GM23248 (cell line): ENCODE measurements around the gene DAO. TPM values are rescaled to one million over a fixed set of nuclear protein-coding genes. Genes with fewer than 3 reads are reported as not detected.
A peak's percentile ranks its signal among the peaks of the same experiment; 100 is the strongest.
"Not testable (repeated sequence)": the region's sequence is repeated elsewhere in the genome, so short reads cannot be mapped to it uniquely, and the experiment has no call there.

Experiments
- DNase-seq: peaks from one replicate; pipeline ENCODE4 v3.0.0-alpha.2; 2015
- H2AFZ ChIP-seq: fragments of 200-600 bp; sonication (generic); 2 replicates; pipeline ENCODE4 v1.6.1; 2016; ENCODE audit warnings: antibody characterized with exemption
- H3F3A ChIP-seq: fragments of 200-600 bp; sonication (generic); 2 replicates; pipeline ENCODE4 v1.6.1; 2016; ENCODE audit warnings: mild to moderate bottlenecking, antibody characterized with exemption, mixed run types; ENCODE audit not compliant: insufficient read depth
- H3K27ac ChIP-seq: fragments of 200-600 bp; sonication (generic); 2 replicates; pipeline ENCODE4 v1.5.1; 2016; ENCODE audit warnings: mild to moderate bottlenecking
- H3K27me3 ChIP-seq: fragments of 200-600 bp; sonication (generic); replicated peaks from 2 replicates; pipeline ENCODE4 v1.6.1; 2016; ENCODE audit warnings: mild to moderate bottlenecking; ENCODE audit not compliant: insufficient read depth
- H3K36me3 ChIP-seq: fragments of 200-600 bp; sonication (generic); 2 replicates; pipeline ENCODE4 v1.6.1; 2016; ENCODE audit warnings: low read depth, mild to moderate bottlenecking
- H3K4me1 ChIP-seq: fragments of 200-600 bp; sonication (generic); 2 replicates; pipeline ENCODE4 v1.6.1; 2016; ENCODE audit warnings: mild to moderate bottlenecking; ENCODE audit not compliant: insufficient read depth
- H3K4me2 ChIP-seq: fragments of 200-600 bp; sonication (generic); one replicate; pipeline ENCODE4 v1.6.1; 2016; ENCODE audit warnings: mild to moderate bottlenecking; ENCODE audit not compliant: unreplicated experiment
- H3K4me3 ChIP-seq: fragments of 200-600 bp; sonication (generic); 2 replicates; pipeline ENCODE4 v1.5.1; 2016; ENCODE audit warnings: mild to moderate bottlenecking
- H3K79me2 ChIP-seq: fragments of 200-600 bp; sonication (generic); 2 replicates; pipeline ENCODE4 v1.6.1; 2016; ENCODE audit warnings: mild to moderate bottlenecking; ENCODE audit not compliant: insufficient read depth
- H3K9ac ChIP-seq: fragments of 200-600 bp; sonication (generic); 2 replicates; pipeline ENCODE4 v1.6.1; 2016; ENCODE audit warnings: mild to moderate bottlenecking
- H3K9me2 ChIP-seq: fragments of 200-600 bp; sonication (generic); 2 replicates; pipeline ENCODE4 v1.6.1; 2016; ENCODE audit warnings: mixed run types, mild to moderate bottlenecking, moderate library complexity; ENCODE audit not compliant: insufficient read depth
- H3K9me3 ChIP-seq: fragments of 200-600 bp; sonication (generic); one replicate; pipeline ENCODE4 v1.6.1; 2017; ENCODE audit warnings: low read depth
- H4K20me1 ChIP-seq: fragments of 200-600 bp; sonication (generic); 2 replicates; pipeline ENCODE4 v1.6.0; 2016; ENCODE audit not compliant: insufficient read depth
- EZH2 ChIP-seq: fragments of 200-600 bp; sonication (generic); IDR thresholded peaks from 2 replicates; pipeline ENCODE4 v1.6.1; 2018; ENCODE audit warnings: antibody characterized with exemption, mild to moderate bottlenecking; ENCODE audit not compliant: insufficient read depth, poor library complexity, severe bottlenecking
- EZH2phosphoT487 ChIP-seq: fragments of 200-600 bp; sonication (generic); IDR thresholded peaks from 2 replicates; pipeline ENCODE4 v1.6.1; 2018; ENCODE audit warnings: antibody characterized with exemption, moderate library complexity, mild to moderate bottlenecking, low read depth; ENCODE audit not compliant: insufficient read depth
- WGBS, 2 experiments: methylation state at CpG; one replicate each; pipeline ENCODE4 v1.1.6; 2015 to 2017; ENCODE audit warnings: low lambda C conversion rate in 2 of 2, low coverage in 1 of 2; ENCODE audit errors: missing lambda C conversion rate in 2 of 2; 5-methylcytosine and 5-hydroxymethylcytosine counted together
- in situ Hi-C: fragments of 300-500 bp; cut with MboI; formaldehyde crosslinking; loops from 2 replicates; pipeline ENCODE4 v1.15.0; 2020
- polyA plus RNA-seq: library from polyadenylated mRNA; unstranded; fragments of >200 nt; fragmentation: Nextera tagmentation; extraction: Ambion mirVana; gene quantifications from 2 replicates; pipeline ENCODE4 v1.2.1, GENCODE V29; 2016
- total RNA-seq: library from RNA; depleted of rRNA; stranded (reverse); fragments of >200 nt; shearing (Covaris generic); gene quantifications from 2 replicates; pipeline ENCODE4 v1.2.3, GENCODE V29; 2014

DAO gene
- total and polyA plus RNA-seq, 2 experiments from 2014 or later, result not detected

- H3K9ac ChIP-seq, result peak overlapping the region; percentile 99
- H3K79me2 ChIP-seq, result peaks cover 53% of the 10 kb centered on the region
- no peaks in the 10 kb centered on the region for H4K20me1 ChIP-seq
- H3K27me3 ChIP-seq, result no peaks in the 10 kb centered on the region
- H3K27ac ChIP-seq, result peak overlapping the region; percentile 99
- H3K4me2 ChIP-seq, result peak overlapping the region; percentile 95
- no peak overlapping the region for H2AFZ ChIP-seq
- no peaks in the 10 kb centered on the region for H3K9me3 ChIP-seq
- peaks cover 43% of the 10 kb centered on the region for H3F3A ChIP-seq
- DNase-seq, result no peak
- peaks cover 6% of the 10 kb centered on the region for H3K36me3 ChIP-seq
- H3K4me1 ChIP-seq, result peaks cover 47% of the 10 kb centered on the region
- H3K4me3 ChIP-seq, result peak overlapping the region; percentile 88
- H3K9me2 ChIP-seq, result no peaks in the 10 kb centered on the region
- no peak for TF ChIP-seq EZH2phosphoT487
- no peak for TF ChIP-seq EZH2
- in situ Hi-C loops, result no loop called here
- 0 to 1% methylated on average over 25 to 28 of the region's 30 CpGs for WGBS, 2 experiments
These were observed 22.8 kb upstream of the DAO start for GRCh38 chr12:108857158-108857407.

- in situ Hi-C loops, result no loop called here
- peak overlapping the region; percentile 75 for H3K4me2 ChIP-seq
- H3K36me3 ChIP-seq, result peaks cover 6% of the 10 kb centered on the region
- H3K9me2 ChIP-seq, result no peaks in the 10 kb centered on the region
- peaks cover 35% of the 10 kb centered on the region for H3K4me1 ChIP-seq
- no peaks in the 10 kb centered on the region for H3K27me3 ChIP-seq
- peak overlapping the region; percentile 88 for H3K9ac ChIP-seq
- H3K9me3 ChIP-seq, result no peaks in the 10 kb centered on the region
- 15 to 18% methylated on average over 18 of the region's 18 CpGs for WGBS, 2 experiments
- H3K4me3 ChIP-seq, result peak overlapping the region; percentile 74
- H3K79me2 ChIP-seq, result peaks cover 39% of the 10 kb centered on the region
- H2AFZ ChIP-seq, result peak overlapping the region; percentile 80
- peaks cover 29% of the 10 kb centered on the region for H3F3A ChIP-seq
- no peak for TF ChIP-seq EZH2
- no peak for TF ChIP-seq EZH2phosphoT487
- H4K20me1 ChIP-seq, result no peaks in the 10 kb centered on the region
- H3K27ac ChIP-seq, result peak overlapping the region; percentile 86
- DNase-seq, result peak; percentile 54
These were observed 21.4 kb upstream of the DAO start for GRCh38 chr12:108858311-108859074.

- H3K36me3 ChIP-seq, H4K20me1 ChIP-seq, H3K27me3 ChIP-seq, in situ Hi-C loops, H3K9me3 ChIP-seq, H3K9me2 ChIP-seq: not testable (repeated sequence)
- H3K4me1 ChIP-seq, result peaks cover 26% of the 10 kb centered on the region
- DNase-seq, result peak; percentile 15
- peak overlapping the region; percentile 75 for H3K4me2 ChIP-seq
- peaks cover 21% of the 10 kb centered on the region for H3F3A ChIP-seq
- H3K4me3 ChIP-seq, result 0 out of 2 replicates have a peak overlapping the region, but pooled peaks have one; percentile 74
- H3K9ac ChIP-seq, result peak overlapping the region; percentile 88
- peaks cover 33% of the 10 kb centered on the region for H3K79me2 ChIP-seq
- H3K27ac ChIP-seq, result peak overlapping the region; percentile 86; the same call in 1 of the 2 replicates
- 49% methylated on average over 6 of the region's 6 CpGs for WGBS, 2 experiments
- peak overlapping the region; percentile 80 for H2AFZ ChIP-seq
These were observed 20.6 kb upstream of the DAO start for GRCh38 chr12:108859141-108859922.

GRCh38 chr12:108859923-108860291, 20.0 kb upstream of the DAO start:
- no peaks in the 10 kb centered on the region for H3K27me3 ChIP-seq
- no peak for TF ChIP-seq EZH2
- no peak for TF ChIP-seq EZH2phosphoT487
- no peaks in the 10 kb centered on the region for H3K9me3 ChIP-seq
- H4K20me1 ChIP-seq, result no peaks in the 10 kb centered on the region
- DNase-seq, result no peak
- in situ Hi-C loops, result no loop called here
- no peak overlapping the region for H3K4me3 ChIP-seq
- H3K27ac ChIP-seq, result no peak overlapping the region
- no peak overlapping the region for H3K9ac ChIP-seq
- H2AFZ ChIP-seq, result no peak overlapping the region
- peaks cover 6% of the 10 kb centered on the region for H3K36me3 ChIP-seq
- no peak overlapping the region for H3K4me2 ChIP-seq
- WGBS, 2 experiments, result 100% methylated on average over 1 of the region's 1 CpG
- H3F3A ChIP-seq, result peaks cover 15% of the 10 kb centered on the region
- no peaks in the 10 kb centered on the region for H3K9me2 ChIP-seq
- H3K4me1 ChIP-seq, result peaks cover 23% of the 10 kb centered on the region
- peaks cover 30% of the 10 kb centered on the region for H3K79me2 ChIP-seq
